Loucy (cell line): ENCODE measurements around the gene MAPKAP1.

Experiments used
- H2AFZ ChIP-seq: fragments of 200-600 bp; sonication (generic); 2 replicates; pipeline ENCODE4 v1.6.0; 2016; ENCODE audit warnings: antibody characterized with exemption, mild to moderate bottlenecking, low read length, moderate library complexity
- H3F3A ChIP-seq: fragments of 200-600 bp; 2 replicates; pipeline ENCODE4 v1.6.0; 2016; ENCODE audit warnings: antibody characterized with exemption, low read depth, mild to moderate bottlenecking
- H3K27me3 ChIP-seq: fragments of 200-600 bp; sonication (generic); 2 replicates; pipeline ENCODE4 v1.6.1; 2014; ENCODE audit warnings: low read length, mild to moderate bottlenecking; ENCODE audit not compliant: insufficient read depth, poor library complexity, severe bottlenecking
- H3K36me3 ChIP-seq: fragments of 200-600 bp; sonication (generic); 2 replicates; pipeline ENCODE4 v1.6.1; 2016; ENCODE audit warnings: low read length; ENCODE audit not compliant: insufficient read depth
- H3K4me1 ChIP-seq: fragments of 200-600 bp; sonication (generic); 2 replicates; pipeline ENCODE4 v1.5.1; 2014; ENCODE audit warnings: low read length, mild to moderate bottlenecking; ENCODE audit not compliant: insufficient read depth, poor library complexity, severe bottlenecking
- H3K4me2 ChIP-seq: fragments of 200-600 bp; sonication (generic); 2 replicates; pipeline ENCODE4 v1.6.0; 2014; ENCODE audit warnings: antibody characterized with exemption, low read length, low read depth, mild to moderate bottlenecking; ENCODE audit not compliant: poor library complexity, severe bottlenecking
- H3K4me3 ChIP-seq: fragments of 200-600 bp; sonication (generic); 2 replicates; pipeline ENCODE4 v1.5.1; 2014; ENCODE audit warnings: low read length, mild to moderate bottlenecking, mixed read lengths; ENCODE audit not compliant: poor library complexity, severe bottlenecking
- H3K79me2 ChIP-seq: fragments of 200-600 bp; sonication (generic); 2 replicates; pipeline ENCODE4 v1.6.1; 2014; ENCODE audit warnings: low read length; ENCODE audit not compliant: insufficient read depth
- H3K9ac ChIP-seq: fragments of 200-600 bp; sonication (generic); 2 replicates; pipeline ENCODE4 v1.6.0; 2014; ENCODE audit warnings: mild to moderate bottlenecking, low read depth, low read length, moderate library complexity; ENCODE audit not compliant: poor library complexity, severe bottlenecking
- H3K9me2 ChIP-seq: fragments of 200-600 bp; sonication (generic); replicated peaks from 2 replicates; pipeline ENCODE4 v1.6.1; 2016; ENCODE audit warnings: low read depth, low read length, mixed read lengths
- H3K9me3 ChIP-seq: fragments of 200-600 bp; sonication (generic); 2 replicates; pipeline ENCODE4 v1.6.1; 2014; ENCODE audit warnings: mild to moderate bottlenecking, antibody characterized with exemption, low read length, low read depth; ENCODE audit not compliant: insufficient read depth
- H4K20me1 ChIP-seq: fragments of 200-600 bp; sonication (generic); 2 replicates; pipeline ENCODE4 v1.6.0; 2014; ENCODE audit warnings: antibody characterized with exemption, low read length, mild to moderate bottlenecking; ENCODE audit not compliant: insufficient read depth, poor library complexity, severe bottlenecking
- CTCF ChIP-seq: fragments of 200-600 bp; sonication (generic); conservative IDR thresholded peaks from 2 replicates; pipeline ENCODE4 v1.5.1; 2014; ENCODE audit warnings: mild to moderate bottlenecking, antibody characterized with exemption, low read length
- EZH2phosphoT487 ChIP-seq: fragments of 200-600 bp; IDR thresholded peaks from 2 replicates; pipeline ENCODE4 v1.6.1; 2018; ENCODE audit warnings: antibody characterized with exemption, mild to moderate bottlenecking, moderate library complexity, borderline replicate concordance

MAPKAP1 gene

GRCh38 chr9:125517577-125517976 lies 189.4 kb downstream of the MAPKAP1 start:
- H3K27me3 ChIP-seq = no peaks in the 10 kb centered on the region
- no peak overlapping the region for H2AFZ ChIP-seq
- H3K4me2 ChIP-seq = no peak overlapping the region
- no peaks in the 10 kb centered on the region for H3K9me2 ChIP-seq
- no peaks in the 10 kb centered on the region for H4K20me1 ChIP-seq
- H3F3A ChIP-seq = no peaks in the 10 kb centered on the region
- TF ChIP-seq CTCF (no peak), EZH2phosphoT487 (no peak)
- no peaks in the 10 kb centered on the region for H3K9me3 ChIP-seq
- peaks cover 16% of the 10 kb centered on the region for H3K4me1 ChIP-seq
- H3K79me2 ChIP-seq = no peaks in the 10 kb centered on the region
- H3K36me3 ChIP-seq = no peaks in the 10 kb centered on the region
- H3K4me3 ChIP-seq = no peak overlapping the region
- no peak overlapping the region for H3K9ac ChIP-seq

DNA sequence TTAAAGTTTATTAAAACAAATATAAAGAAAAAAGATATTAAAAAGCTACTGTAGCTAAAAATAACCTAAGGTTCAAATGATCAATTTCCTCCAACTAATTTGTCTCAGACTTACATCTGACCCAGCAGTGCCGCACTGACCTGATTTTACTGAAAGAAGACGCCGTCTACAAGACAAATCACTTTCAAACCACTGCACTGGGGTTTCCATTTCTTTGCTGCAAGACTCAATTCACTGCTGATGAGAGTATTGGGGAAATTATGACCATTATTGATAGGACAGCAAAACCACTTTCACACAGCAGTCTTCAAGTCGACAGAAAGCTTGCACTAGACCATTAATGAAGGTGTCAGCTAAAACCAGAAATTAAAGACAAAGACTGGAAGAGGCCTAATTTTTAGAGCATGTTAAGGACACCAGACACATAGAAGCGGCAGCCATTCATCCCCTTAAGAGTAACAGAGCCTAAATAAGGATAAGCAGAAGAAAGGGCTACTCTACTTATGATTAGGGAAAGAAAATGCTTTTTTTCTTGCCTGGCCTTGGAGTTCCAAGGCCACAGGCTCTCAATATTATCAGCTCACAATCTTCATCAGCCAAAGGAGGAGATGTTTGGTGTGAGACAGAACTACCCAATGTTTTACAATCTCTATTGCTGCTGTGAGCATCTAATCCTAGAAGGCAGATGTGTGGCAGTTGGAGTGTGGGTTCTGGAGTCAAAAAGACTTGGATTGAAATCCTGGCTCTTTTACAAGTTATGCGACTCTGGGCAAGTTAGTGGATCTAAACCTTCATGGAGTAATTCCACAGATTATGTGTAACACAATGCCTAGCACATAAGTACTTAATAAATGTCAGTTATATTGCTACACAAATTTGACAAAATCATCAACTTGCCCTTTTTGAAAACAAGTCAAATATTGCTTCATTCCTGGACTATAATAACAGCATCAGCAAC lies 190.7 kb downstream of the MAPKAP1 start:
- Histone ChIP-seq H3K9me3 (no peaks in the 10 kb centered on the region), H3K79me2 (no peaks in the 10 kb centered on the region), H3F3A (no peaks in the 10 kb centered on the region), H3K4me1 (peaks cover 3% of the 10 kb centered on the region), H3K4me3 (no peak overlapping the region), H3K4me2 (no peak overlapping the region), H2AFZ (no peak overlapping the region), H3K9ac (no peak overlapping the region), H3K36me3 (no peaks in the 10 kb centered on the region), H3K9me2 (no peaks in the 10 kb centered on the region), H3K27me3 (no peaks in the 10 kb centered on the region), H4K20me1 (no peaks in the 10 kb centered on the region)
- TF ChIP-seq EZH2phosphoT487 = no peak
- TF ChIP-seq CTCF = no peak

GRCh38 chr9:125515281-125515680 lies 191.7 kb downstream of the MAPKAP1 start:
- Histone ChIP-seq H3K4me3 (no peak overlapping the region), H3K36me3 (no peaks in the 10 kb centered on the region), H4K20me1 (no peaks in the 10 kb centered on the region), H3K79me2 (no peaks in the 10 kb centered on the region), H2AFZ (no peak overlapping the region), H3K9ac (no peak overlapping the region), H3K4me1 (no peaks in the 10 kb centered on the region), H3K4me2 (no peak overlapping the region), H3K27me3 (no peaks in the 10 kb centered on the region), H3F3A (no peaks in the 10 kb centered on the region), H3K9me2 (no peaks in the 10 kb centered on the region), H3K9me3 (no peaks in the 10 kb centered on the region)
- TF ChIP-seq EZH2phosphoT487 = no peak
- no peak for TF ChIP-seq CTCF
